ENCODE results near the gene FAM135A. TPM values are rescaled to one million over a fixed set of nuclear protein-coding genes. Genes with fewer than 3 reads are reported as not detected.

FAM135A gene
- total and polyA plus RNA-seq, 2 of the 13 experiments (the other 11 are each of a cell fraction or from before 2014, with no cell fraction given): 26.9 to 31.5 TPM

DNA sequence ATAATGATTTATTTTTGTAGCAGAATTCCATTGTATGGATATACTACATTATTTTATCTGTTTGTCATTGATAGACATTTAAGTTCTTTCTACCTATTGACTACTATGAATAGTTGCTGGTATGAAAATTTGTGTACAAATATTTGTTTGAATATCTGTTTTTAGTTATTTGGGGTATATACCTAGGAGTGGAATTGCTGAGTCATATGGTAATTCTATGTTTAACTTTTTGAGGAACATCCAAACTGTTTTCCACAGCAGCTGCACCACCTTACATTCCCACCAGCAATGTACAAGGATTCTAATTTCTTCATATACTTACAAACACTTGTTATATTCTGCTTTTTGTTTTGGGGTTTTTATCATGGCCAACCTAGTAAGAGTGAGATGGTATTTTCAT is 97.3 kb downstream of the FAM135A start:
- intact Hi-C loops (cut with micrococcal nuclease; ENCODE audit: unreplicated experiment): no loop called here
- no peak for DNase-seq (ENCODE audit: low spot score)
- no peak for ATAC-seq
- no TSS peak for BruUV-seq (replicated peaks)
- FAIRE-seq: no peak
- in situ Hi-C loops (cut with HindIII; ENCODE audit: extremely low pct_ligation_motif_present, low pct_unique_long_range_greater_than_20kb): no loop called here
- Histone ChIP-seq H3K4me3 (replicated peaks in 1 of 3; ENCODE audit: insufficient read depth in 1 of 3, low read depth in 2 of 3, low read length in 3 of 3) (no peak overlapping the region), H3K27ac (ENCODE audit: extremely low read length, insufficient read depth, low read length) (no peak overlapping the region), H3K4me1 (ENCODE audit: insufficient read depth, low read length) (peaks cover 4% of the 10 kb centered on the region; the same call in 1 of the 2 replicates), H3K4me2 (ENCODE audit: low read depth, low read length) (no peak overlapping the region), H3K9me3 (ENCODE audit: low read length) (no peaks in the 10 kb centered on the region), H4K20me1 (ENCODE audit: insufficient read depth, low read length) (no peaks in the 10 kb centered on the region), H3K36me3 (replicated peaks in 1 of 2; ENCODE audit: control insufficient read depth in 1 of 2, insufficient read depth in 2 of 2, low read length in 2 of 2) (no peaks in the 10 kb centered on the region; a peak in 2 of 5 replicates), H3K79me2 (ENCODE audit: insufficient read depth, low read length) (no peaks in the 10 kb centered on the region), H3K27me3 (ENCODE audit: control insufficient read depth in 1 of 2, insufficient read depth in 2 of 2, low read length in 2 of 2) (no peaks in the 10 kb centered on the region), H2AFZ (ENCODE audit: low read length) (no peak overlapping the region), H3K9ac (ENCODE audit: insufficient read depth, low read depth, low read length) (no peak overlapping the region)
- ChIA-PET POLR2A (no interaction called here), CTCF (ENCODE audit: low intra/inter-chr PET ratio, low total read pairs) (no interaction called here)
- TF ChIP-seq MAFK (conservative IDR thresholded peaks at IDR 0.05 in 1 of 2, IDR thresholded peaks at IDR 0.05 in 1 of 2; ENCODE audit: low read length in 2 of 2): peak in 1 of 2 experiments; percentile 45; a peak in 2 of 4 replicates
- no peak for TF ChIP-seq MIER2 (CRISPR knock-in tag; IDR thresholded peaks at IDR 0.05)
- no peak for TF ChIP-seq ZNF501 (CRISPR knock-in tag; IDR thresholded peaks at IDR 0.05)
- TF ChIP-seq NFE2L2 (IDR thresholded peaks at IDR 0.05; ENCODE audit: low read length): peak; percentile 58
- TF ChIP-seq KLF16 (CRISPR knock-in tag; IDR thresholded peaks at IDR 0.05): no peak
- no peak for TF ChIP-seq ZNF891 (CRISPR knock-in tag; IDR thresholded peaks at IDR 0.05)
- TF ChIP-seq, protein P1, sequence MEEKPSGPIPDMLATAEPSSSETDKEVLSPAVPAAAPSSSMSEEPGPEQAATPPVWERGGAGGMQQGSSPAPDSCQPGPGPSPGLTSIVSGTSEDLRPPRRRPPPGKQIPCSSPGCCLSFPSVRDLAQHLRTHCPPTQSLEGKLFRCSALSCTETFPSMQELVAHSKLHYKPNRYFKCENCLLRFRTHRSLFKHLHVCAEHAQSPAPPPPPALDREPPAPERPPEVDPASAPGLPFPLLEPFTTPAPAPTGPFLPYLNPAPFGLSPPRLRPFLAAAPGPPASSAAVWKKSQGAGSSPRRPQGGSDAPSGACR (CRISPR knock-in tag; IDR thresholded peaks at IDR 0.05): no peak
- TF ChIP-seq ZNF354B (CRISPR knock-in tag; IDR thresholded peaks at IDR 0.05): no peak

DNA sequence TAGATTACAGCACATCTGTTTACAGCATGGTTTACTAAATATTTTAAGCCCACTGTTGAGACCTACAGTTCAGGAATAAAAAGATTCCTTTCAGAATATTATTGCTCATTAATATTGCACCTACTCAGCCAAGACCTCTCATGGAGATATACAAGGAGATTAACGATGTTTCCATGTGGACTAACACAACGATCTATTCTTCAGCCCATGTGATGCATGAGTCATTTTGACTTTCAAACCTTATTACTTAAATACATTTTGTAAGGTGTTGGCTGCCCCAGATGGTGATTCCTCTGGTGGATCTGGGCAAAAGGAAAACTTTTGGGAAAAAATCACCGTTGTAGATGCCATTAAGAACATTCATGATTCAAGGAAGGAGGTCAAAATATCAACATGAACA is 105.4 kb downstream of the FAM135A start:
- 0 out of 2 replicates have a peak, but pooled peaks cover under 1% of the 10 kb centered on the region for H3K4me1 ChIP-seq (ENCODE audit: insufficient read depth, low read length)
- H3K79me2 ChIP-seq (ENCODE audit: insufficient read depth, low read length): no peaks in the 10 kb centered on the region
- no peaks in the 10 kb centered on the region for H3K27me3 ChIP-seq (ENCODE audit: control insufficient read depth in 1 of 2, insufficient read depth in 2 of 2, low read length in 2 of 2)
- H3K27ac ChIP-seq (ENCODE audit: extremely low read length, insufficient read depth, low read length): no peak overlapping the region
- ChIA-PET POLR2A (no interaction called here), CTCF (ENCODE audit: low intra/inter-chr PET ratio, low total read pairs) (no interaction called here)
- no peaks in the 10 kb centered on the region; a peak in 1 of 5 replicates for H3K36me3 ChIP-seq (replicated peaks in 1 of 2; ENCODE audit: control insufficient read depth in 1 of 2, insufficient read depth in 2 of 2, low read length in 2 of 2)
- no peak overlapping the region for H3K4me3 ChIP-seq (replicated peaks in 1 of 3; ENCODE audit: insufficient read depth in 1 of 3, low read depth in 2 of 3, low read length in 3 of 3)
- no peaks in the 10 kb centered on the region for H3K9me3 ChIP-seq (ENCODE audit: low read length)
- no TSS peak for BruUV-seq (replicated peaks)
- no peak for FAIRE-seq
- H3K9ac ChIP-seq (ENCODE audit: insufficient read depth, low read depth, low read length): no peak overlapping the region
- in situ Hi-C loops (cut with HindIII; ENCODE audit: extremely low pct_ligation_motif_present, low pct_unique_long_range_greater_than_20kb) (no loop called here), intact Hi-C loops (cut with micrococcal nuclease; ENCODE audit: unreplicated experiment) (no loop called here)
- no peaks in the 10 kb centered on the region; the same call in 1 of the 2 replicates for H4K20me1 ChIP-seq (ENCODE audit: insufficient read depth, low read length)
- ATAC-seq: no peak
- H2AFZ ChIP-seq (ENCODE audit: low read length): no peak overlapping the region
- DNase-seq (ENCODE audit: low spot score): no peak
- WGBS (ENCODE audit: low lambda C conversion rate): 88% methylated on average over 3 of the region's 3 CpGs
- H3K4me2 ChIP-seq (ENCODE audit: low read depth, low read length): no peak overlapping the region
- no peak for TF ChIP-seq TBL1XR1 (IDR thresholded peaks at IDR 0.05; ENCODE audit: borderline replicate concordance, low read length, partially characterized antibody)
- TF ChIP-seq ZNF160 (CRISPR knock-in tag; IDR thresholded peaks at IDR 0.05): no peak
- no peak for TF ChIP-seq ZSCAN20 (CRISPR knock-in tag; IDR thresholded peaks at IDR 0.05; ENCODE audit: borderline replicate concordance)
- TF ChIP-seq, protein P2, sequence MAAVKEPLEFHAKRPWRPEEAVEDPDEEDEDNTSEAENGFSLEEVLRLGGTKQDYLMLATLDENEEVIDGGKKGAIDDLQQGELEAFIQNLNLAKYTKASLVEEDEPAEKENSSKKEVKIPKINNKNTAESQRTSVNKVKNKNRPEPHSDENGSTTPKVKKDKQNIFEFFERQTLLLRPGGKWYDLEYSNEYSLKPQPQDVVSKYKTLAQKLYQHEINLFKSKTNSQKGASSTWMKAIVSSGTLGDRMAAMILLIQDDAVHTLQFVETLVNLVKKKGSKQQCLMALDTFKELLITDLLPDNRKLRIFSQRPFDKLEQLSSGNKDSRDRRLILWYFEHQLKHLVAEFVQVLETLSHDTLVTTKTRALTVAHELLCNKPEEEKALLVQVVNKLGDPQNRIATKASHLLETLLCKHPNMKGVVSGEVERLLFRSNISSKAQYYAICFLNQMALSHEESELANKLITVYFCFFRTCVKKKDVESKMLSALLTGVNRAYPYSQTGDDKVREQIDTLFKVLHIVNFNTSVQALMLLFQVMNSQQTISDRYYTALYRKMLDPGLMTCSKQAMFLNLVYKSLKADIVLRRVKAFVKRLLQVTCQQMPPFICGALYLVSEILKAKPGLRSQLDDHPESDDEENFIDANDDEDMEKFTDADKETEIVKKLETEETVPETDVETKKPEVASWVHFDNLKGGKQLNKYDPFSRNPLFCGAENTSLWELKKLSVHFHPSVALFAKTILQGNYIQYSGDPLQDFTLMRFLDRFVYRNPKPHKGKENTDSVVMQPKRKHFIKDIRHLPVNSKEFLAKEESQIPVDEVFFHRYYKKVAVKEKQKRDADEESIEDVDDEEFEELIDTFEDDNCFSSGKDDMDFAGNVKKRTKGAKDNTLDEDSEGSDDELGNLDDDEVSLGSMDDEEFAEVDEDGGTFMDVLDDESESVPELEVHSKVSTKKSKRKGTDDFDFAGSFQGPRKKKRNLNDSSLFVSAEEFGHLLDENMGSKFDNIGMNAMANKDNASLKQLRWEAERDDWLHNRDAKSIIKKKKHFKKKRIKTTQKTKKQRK (IDR thresholded peaks at IDR 0.05; ENCODE audit: low read length): no peak
- no peak for TF ChIP-seq JDP2 (CRISPR knock-in tag; IDR thresholded peaks at IDR 0.05; ENCODE audit: borderline replicate concordance)
- TF ChIP-seq MED13 (CRISPR knock-in tag; IDR thresholded peaks at IDR 0.05): no peak
- TF ChIP-seq, protein P3, sequence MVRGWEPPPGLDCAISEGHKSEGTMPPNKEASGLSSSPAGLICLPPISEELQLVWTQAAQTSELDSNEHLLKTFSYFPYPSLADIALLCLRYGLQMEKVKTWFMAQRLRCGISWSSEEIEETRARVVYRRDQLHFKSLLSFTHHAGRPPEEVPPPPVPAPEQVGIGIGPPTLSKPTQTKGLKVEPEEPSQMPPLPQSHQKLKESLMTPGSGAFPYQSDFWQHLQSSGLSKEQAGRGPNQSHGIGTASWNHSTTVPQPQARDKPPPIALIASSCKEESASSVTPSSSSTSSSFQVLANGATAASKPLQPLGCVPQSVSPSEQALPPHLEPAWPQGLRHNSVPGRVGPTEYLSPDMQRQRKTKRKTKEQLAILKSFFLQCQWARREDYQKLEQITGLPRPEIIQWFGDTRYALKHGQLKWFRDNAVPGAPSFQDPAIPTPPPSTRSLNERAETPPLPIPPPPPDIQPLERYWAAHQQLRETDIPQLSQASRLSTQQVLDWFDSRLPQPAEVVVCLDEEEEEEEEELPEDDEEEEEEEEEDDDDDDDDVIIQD (CRISPR knock-in tag; IDR thresholded peaks at IDR 0.05; ENCODE audit: low read depth): no peak
